ENCODE measurements around the gene UBN1. TPM values are rescaled to one million over a fixed set of nuclear protein-coding genes. Genes with fewer than 3 reads are reported as not detected.

Gene UBN1
- total and polyA plus RNA-seq, 4 donors = 7.3 to 19.7 (median 14.2) TPM

DNA sequence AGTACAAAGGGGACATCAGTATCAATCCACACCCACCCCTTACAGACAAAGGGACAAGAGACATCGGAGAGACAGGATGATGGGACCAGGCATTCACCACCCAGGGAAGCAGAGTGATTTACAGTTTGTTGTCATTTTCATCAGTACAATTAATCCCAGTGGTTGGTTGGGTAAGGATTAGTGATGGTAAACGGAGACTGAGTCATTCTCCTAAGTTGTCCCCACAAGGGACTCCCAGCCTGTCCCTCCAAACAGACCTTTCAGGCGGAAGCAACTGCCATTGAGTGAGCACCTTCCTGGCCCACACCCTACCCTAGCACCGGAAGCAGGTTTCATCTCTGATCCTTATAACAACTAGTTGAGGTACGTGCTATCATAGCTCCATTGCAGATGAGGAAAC, 78.5 kb downstream of the UBN1 start:
- 94% methylated on average over 5 of the region's 5 CpGs for WGBS
- Histone ChIP-seq H3K27me3 (ENCODE audit: control insufficient read depth in 4 of 4, insufficient read depth in 4 of 4, low read length in 3 of 4) (no peaks in the 10 kb centered on the region), H3K9me3 (ENCODE audit: control insufficient read depth in 4 of 4, low read length in 3 of 4) (no peaks in the 10 kb centered on the region), H3K4me3 (ENCODE audit: low read depth in 1 of 3, low read length in 3 of 3) (no peak overlapping the region), H3K9ac (ENCODE audit: low read depth in 1 of 2, low read length in 2 of 2) (no peak overlapping the region), H3K36me3 (ENCODE audit: control insufficient read depth in 4 of 4, insufficient read depth in 3 of 4, low read depth in 1 of 4, low read length in 3 of 4) (peaks cover 0 to 6% (median 1%) of the 10 kb centered on the region in 4 donors), H3K27ac (ENCODE audit: low read depth in 1 of 2, low read length in 2 of 2) (no peak overlapping the region), H3K4me1 (ENCODE audit: control insufficient read depth in 4 of 4, insufficient read depth in 4 of 4, low read length in 3 of 4) (peaks cover 4 to 23% (median 17%) of the 10 kb centered on the region in 4 donors)
- no peak for DNase-seq (ENCODE audit: low spot score)
- no peak for TF ChIP-seq NR2F2 (IDR thresholded peaks at IDR 0.05)
- TF ChIP-seq EGR1 (IDR thresholded peaks at IDR 0.05; ENCODE audit: low read depth in 2 of 2) = no peak
- no peak for TF ChIP-seq ZBTB33 (IDR thresholded peaks at IDR 0.05)
- TF ChIP-seq, protein P1, sequence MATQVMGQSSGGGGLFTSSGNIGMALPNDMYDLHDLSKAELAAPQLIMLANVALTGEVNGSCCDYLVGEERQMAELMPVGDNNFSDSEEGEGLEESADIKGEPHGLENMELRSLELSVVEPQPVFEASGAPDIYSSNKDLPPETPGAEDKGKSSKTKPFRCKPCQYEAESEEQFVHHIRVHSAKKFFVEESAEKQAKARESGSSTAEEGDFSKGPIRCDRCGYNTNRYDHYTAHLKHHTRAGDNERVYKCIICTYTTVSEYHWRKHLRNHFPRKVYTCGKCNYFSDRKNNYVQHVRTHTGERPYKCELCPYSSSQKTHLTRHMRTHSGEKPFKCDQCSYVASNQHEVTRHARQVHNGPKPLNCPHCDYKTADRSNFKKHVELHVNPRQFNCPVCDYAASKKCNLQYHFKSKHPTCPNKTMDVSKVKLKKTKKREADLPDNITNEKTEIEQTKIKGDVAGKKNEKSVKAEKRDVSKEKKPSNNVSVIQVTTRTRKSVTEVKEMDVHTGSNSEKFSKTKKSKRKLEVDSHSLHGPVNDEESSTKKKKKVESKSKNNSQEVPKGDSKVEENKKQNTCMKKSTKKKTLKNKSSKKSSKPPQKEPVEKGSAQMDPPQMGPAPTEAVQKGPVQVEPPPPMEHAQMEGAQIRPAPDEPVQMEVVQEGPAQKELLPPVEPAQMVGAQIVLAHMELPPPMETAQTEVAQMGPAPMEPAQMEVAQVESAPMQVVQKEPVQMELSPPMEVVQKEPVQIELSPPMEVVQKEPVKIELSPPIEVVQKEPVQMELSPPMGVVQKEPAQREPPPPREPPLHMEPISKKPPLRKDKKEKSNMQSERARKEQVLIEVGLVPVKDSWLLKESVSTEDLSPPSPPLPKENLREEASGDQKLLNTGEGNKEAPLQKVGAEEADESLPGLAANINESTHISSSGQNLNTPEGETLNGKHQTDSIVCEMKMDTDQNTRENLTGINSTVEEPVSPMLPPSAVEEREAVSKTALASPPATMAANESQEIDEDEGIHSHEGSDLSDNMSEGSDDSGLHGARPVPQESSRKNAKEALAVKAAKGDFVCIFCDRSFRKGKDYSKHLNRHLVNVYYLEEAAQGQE (IDR thresholded peaks at IDR 0.05) = no peak
- TF ChIP-seq, protein P2, sequence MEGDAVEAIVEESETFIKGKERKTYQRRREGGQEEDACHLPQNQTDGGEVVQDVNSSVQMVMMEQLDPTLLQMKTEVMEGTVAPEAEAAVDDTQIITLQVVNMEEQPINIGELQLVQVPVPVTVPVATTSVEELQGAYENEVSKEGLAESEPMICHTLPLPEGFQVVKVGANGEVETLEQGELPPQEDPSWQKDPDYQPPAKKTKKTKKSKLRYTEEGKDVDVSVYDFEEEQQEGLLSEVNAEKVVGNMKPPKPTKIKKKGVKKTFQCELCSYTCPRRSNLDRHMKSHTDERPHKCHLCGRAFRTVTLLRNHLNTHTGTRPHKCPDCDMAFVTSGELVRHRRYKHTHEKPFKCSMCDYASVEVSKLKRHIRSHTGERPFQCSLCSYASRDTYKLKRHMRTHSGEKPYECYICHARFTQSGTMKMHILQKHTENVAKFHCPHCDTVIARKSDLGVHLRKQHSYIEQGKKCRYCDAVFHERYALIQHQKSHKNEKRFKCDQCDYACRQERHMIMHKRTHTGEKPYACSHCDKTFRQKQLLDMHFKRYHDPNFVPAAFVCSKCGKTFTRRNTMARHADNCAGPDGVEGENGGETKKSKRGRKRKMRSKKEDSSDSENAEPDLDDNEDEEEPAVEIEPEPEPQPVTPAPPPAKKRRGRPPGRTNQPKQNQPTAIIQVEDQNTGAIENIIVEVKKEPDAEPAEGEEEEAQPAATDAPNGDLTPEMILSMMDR (IDR thresholded peaks at IDR 0.05; ENCODE audit: low read depth, low read length, missing input control) = no peak
- no peak for TF ChIP-seq GABPA (IDR thresholded peaks at IDR 0.05 in 1 of 2, conservative IDR thresholded peaks at IDR 0.05 in 1 of 2)
- TF ChIP-seq HNF4G (IDR thresholded peaks at IDR 0.05) = no peak
- TF ChIP-seq YY1 (IDR thresholded peaks at IDR 0.05) = no peak
- TF ChIP-seq ATF3 (IDR thresholded peaks at IDR 0.05) = no peak
- no peak for TF ChIP-seq FOXA1 (IDR thresholded peaks at IDR 0.05)
- TF ChIP-seq SP1 (IDR thresholded peaks at IDR 0.05) = no peak
- TF ChIP-seq HNF4A (conservative IDR thresholded peaks at IDR 0.05) = no peak
- no peak for TF ChIP-seq RAD21 (IDR thresholded peaks at IDR 0.05)
- no peak for TF ChIP-seq FOXA2 (IDR thresholded peaks at IDR 0.05)
- no peak for TF ChIP-seq JUND (IDR thresholded peaks at IDR 0.05)
- TF ChIP-seq TAF1 (conservative IDR thresholded peaks at IDR 0.05) = no peak
- TF ChIP-seq, protein P3, sequence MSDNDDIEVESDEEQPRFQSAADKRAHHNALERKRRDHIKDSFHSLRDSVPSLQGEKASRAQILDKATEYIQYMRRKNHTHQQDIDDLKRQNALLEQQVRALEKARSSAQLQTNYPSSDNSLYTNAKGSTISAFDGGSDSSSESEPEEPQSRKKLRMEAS (IDR thresholded peaks at IDR 0.05) = no peak
- no peak for TF ChIP-seq RXRA (IDR thresholded peaks at IDR 0.05)

Data from liver (tissue), 9 donors.